HUES48 (cell line): ENCODE results near the gene CSRNP3.

Experiments
- H3K27ac ChIP-seq: one replicate; pipeline ENCODE4 v1.7.0; 2013; ENCODE audit warnings: low read depth, low read length, inconsistent platforms
- H3K27me3 ChIP-seq: 2 replicates; pipeline ENCODE4 v1.6.1; 2013; ENCODE audit warnings: mild to moderate bottlenecking, low read length; ENCODE audit not compliant: control insufficient read depth, insufficient read depth
- H3K36me3 ChIP-seq: 2 replicates; pipeline ENCODE4 v1.6.1; 2013; ENCODE audit warnings: low read length; ENCODE audit not compliant: control insufficient read depth, insufficient read depth
- H3K4me1 ChIP-seq: 2 replicates; pipeline ENCODE4 v1.6.1; 2013; ENCODE audit warnings: mild to moderate bottlenecking, low read length; ENCODE audit not compliant: control insufficient read depth, insufficient read depth
- H3K4me3 ChIP-seq: 2 replicates; pipeline ENCODE4 v1.5.1; 2013; ENCODE audit warnings: mild to moderate bottlenecking, low read depth, low read length
- H3K9ac ChIP-seq: 2 replicates; pipeline ENCODE4 v1.6.1; 2013; ENCODE audit warnings: mild to moderate bottlenecking, low read depth, low read length, moderate library complexity
- H3K9me3 ChIP-seq: 2 replicates; pipeline ENCODE4 v1.6.1; 2013; ENCODE audit warnings: low read length; ENCODE audit not compliant: control insufficient read depth, insufficient read depth

The CSRNP3 gene

DNA sequence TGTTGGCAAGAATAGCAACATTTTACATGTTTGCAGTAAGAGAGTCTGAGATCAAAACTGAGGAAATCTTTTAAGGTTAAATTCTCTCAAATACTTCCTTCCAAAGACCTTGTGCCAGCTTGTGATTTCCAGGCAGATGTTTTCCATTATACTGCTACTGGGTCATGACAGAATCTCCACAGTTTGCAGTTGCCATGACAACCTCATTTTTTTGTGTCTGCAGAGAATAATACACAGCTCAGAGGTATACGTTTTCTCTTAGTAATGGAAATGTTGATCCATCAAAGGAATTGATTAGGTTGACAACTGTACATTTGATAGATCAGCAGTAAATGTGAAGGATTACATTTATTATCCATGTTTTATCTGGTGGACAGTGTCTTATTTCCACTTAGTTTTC is 29.1 kb upstream of the CSRNP3 start:
- Histone ChIP-seq H3K27me3 (no peaks in the 10 kb centered on the region), H3K36me3 (no peaks in the 10 kb centered on the region), H3K9me3 (no peaks in the 10 kb centered on the region), H3K4me1 (peaks cover 27% of the 10 kb centered on the region), H3K4me3 (no peak overlapping the region), H3K9ac (no peak overlapping the region), H3K27ac (no peak overlapping the region)

GRCh38 chr2:165443511-165443910 is 26.0 kb upstream of the CSRNP3 start:
- H3K27me3 ChIP-seq, result no peaks in the 10 kb centered on the region
- H3K4me1 ChIP-seq, result peaks cover 12% of the 10 kb centered on the region; the same call in 1 of the 2 replicates
- no peak overlapping the region for H3K27ac ChIP-seq
- no peaks in the 10 kb centered on the region for H3K36me3 ChIP-seq
- H3K4me3 ChIP-seq, result no peak overlapping the region
- no peaks in the 10 kb centered on the region for H3K9me3 ChIP-seq
- no peak overlapping the region for H3K9ac ChIP-seq

DNA sequence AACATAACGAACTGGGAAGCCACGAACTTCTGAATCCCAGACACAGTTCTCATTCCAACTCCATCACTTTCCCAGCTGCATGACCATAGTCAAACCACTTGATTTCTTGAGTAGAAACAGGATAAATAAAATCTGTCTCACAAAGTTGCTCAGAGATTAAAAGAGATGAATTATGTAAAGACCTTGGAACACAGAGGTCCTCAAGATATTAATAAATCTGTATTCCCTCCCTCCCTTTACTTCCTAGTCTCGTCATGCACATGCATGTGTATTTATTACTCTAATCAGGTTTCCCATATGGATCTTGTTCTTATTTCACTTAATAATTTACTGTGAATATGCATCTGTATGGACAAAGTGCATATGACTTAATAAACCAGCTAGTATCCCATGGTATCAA is 21.1 kb upstream of the CSRNP3 start:
- Histone ChIP-seq H3K27ac (no peak overlapping the region), H3K9me3 (no peaks in the 10 kb centered on the region), H3K4me3 (no peak overlapping the region)

DNA sequence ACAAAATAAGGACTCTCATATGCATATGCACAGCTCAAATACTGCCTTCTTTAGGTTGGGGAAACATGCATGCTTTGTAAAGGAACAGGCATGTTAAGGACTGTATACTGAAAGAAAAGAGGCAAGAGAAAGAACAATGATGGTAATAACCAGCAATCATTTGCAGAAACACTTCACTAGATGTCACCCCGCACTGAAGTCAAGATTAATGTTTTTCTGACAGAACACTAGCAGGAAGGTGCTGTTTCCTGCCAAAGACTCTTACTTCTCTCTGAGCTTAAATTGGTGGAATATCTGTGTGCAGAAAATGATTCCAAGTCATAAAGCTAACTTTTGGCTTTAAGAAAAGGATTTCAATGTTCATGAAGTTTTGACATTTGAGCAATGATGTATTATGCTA is 19.3 kb upstream of the CSRNP3 start:
- Histone ChIP-seq H3K9ac (no peak overlapping the region), H3K9me3 (no peaks in the 10 kb centered on the region), H3K27me3 (no peaks in the 10 kb centered on the region), H3K4me3 (no peak overlapping the region), H3K36me3 (no peaks in the 10 kb centered on the region), H3K4me1 (no peaks in the 10 kb centered on the region; the same call in 1 of the 2 replicates), H3K27ac (no peak overlapping the region)

More for the DNA sequence above, 21.1 kb upstream of the CSRNP3 start:
- Histone ChIP-seq H3K36me3 (no peaks in the 10 kb centered on the region), H3K9ac (no peak overlapping the region), H3K27me3 (no peaks in the 10 kb centered on the region), H3K4me1 (peaks cover 4% of the 10 kb centered on the region; the same call in 1 of the 2 replicates)

DNA sequence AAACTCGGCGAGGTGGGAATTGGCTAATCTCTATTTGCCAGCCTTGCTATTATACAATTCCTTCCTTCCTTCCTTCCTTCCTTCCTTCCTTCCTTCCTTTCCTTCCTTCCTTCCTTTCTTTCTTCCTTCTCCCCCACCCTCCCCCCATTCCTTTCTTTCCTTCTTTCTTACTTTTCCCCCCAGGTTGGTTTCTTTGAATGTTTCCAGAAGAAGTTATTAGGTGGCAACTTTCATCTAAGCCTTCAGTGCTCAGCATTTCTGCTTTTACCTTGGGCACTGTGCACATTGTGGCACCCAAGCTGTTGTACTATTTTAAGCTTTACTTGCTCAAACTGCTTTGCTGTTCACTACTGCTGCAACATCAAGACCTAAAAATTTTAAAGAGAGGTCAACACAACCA is 17.2 kb upstream of the CSRNP3 start:
- Histone ChIP-seq H3K9me3 (no peaks in the 10 kb centered on the region; the same call in 1 of the 2 replicates), H3K4me1 (no peaks in the 10 kb centered on the region; the same call in 1 of the 2 replicates), H3K36me3 (no peaks in the 10 kb centered on the region), H3K27ac (no peak overlapping the region), H3K9ac (no peak overlapping the region), H3K4me3 (no peak overlapping the region), H3K27me3 (no peaks in the 10 kb centered on the region)

DNA sequence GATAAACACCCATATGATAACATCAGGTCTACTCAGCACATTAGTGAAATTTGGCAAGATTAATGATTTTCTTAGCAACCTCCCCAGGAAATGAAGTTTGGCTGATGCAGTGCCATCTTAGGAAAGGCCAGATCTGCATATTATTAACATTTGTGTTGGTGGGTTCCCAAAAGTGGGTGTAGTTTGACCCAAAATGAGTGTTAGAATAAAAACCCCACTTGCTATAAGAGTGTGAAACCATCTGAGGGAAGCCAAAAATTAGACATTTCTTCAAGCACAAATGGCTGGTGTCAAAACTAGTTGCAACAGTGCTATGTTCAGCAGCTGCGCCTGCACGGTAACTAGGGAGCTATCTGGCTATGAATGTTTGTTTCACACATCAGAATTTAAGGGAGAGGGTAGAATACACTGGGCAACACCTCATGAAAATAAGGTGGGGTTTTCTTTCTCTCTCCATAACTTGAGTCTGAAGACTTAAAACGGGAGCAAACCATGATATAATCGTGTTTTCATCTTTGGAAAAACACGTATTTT is 15.9 kb upstream of the CSRNP3 start:
- no peak overlapping the region for H3K27ac ChIP-seq
- no peaks in the 10 kb centered on the region; the same call in 1 of the 2 replicates for H3K9me3 ChIP-seq
- H3K9ac ChIP-seq, result no peak overlapping the region
- no peaks in the 10 kb centered on the region for H3K36me3 ChIP-seq
- H3K4me1 ChIP-seq, result no peaks in the 10 kb centered on the region; the same call in 1 of the 2 replicates
- no peak overlapping the region for H3K4me3 ChIP-seq
- H3K27me3 ChIP-seq, result no peaks in the 10 kb centered on the region

- Histone ChIP-seq H3K9me3 (no peaks in the 10 kb centered on the region; the same call in 1 of the 2 replicates), H3K9ac (no peak overlapping the region), H3K27me3 (no peaks in the 10 kb centered on the region), H3K36me3 (no peaks in the 10 kb centered on the region), H3K4me3 (no peak overlapping the region), H3K4me1 (no peaks in the 10 kb centered on the region; the same call in 1 of the 2 replicates), H3K27ac (no peak overlapping the region)
These were observed 14.6 kb upstream of the CSRNP3 start for GRCh38 chr2:165454905-165455304.

DNA sequence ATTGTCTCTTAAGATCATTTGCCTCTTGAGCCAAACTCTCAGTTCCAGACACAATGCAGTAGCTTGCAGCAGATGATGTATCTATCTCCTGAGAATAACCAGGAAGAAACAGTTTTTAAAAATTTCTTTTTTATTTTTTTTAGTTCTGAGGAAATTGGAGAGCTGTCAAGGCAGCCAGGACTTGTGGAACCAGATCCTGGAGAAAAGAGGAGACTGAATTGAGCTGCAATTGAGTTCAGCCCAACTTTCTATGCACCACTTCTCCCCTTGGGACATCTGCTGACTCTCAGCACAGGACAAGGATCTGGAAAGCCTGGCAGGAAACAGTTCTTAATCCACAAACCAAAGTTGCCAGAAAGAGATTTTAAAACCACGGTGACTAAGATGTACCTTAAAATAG is 13.5 kb upstream of the CSRNP3 start:
- Histone ChIP-seq H3K27ac (no peak overlapping the region), H3K4me1 (no peaks in the 10 kb centered on the region), H3K9ac (no peak overlapping the region), H3K4me3 (no peak overlapping the region), H3K36me3 (no peaks in the 10 kb centered on the region), H3K27me3 (no peaks in the 10 kb centered on the region), H3K9me3 (no peaks in the 10 kb centered on the region; the same call in 1 of the 2 replicates)

DNA sequence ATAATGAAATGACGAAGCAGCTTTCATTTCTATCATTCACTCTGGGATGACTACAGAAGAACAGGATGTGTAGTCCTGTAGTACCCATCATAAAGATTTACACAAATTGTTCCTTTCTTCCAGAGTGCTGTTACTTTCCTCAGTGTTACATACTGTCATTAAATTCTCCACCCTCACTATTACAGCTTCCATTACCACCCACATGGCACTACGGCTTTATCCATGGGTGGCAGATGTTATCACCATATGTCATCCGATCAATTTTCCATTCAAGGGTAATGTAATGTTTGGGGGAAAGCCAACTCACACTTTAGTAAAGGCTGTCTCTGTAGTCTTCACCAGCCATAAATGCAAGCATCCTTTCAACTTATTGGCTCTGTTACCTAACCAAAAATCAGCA is 7.1 kb upstream of the CSRNP3 start:
- no peak overlapping the region for H3K4me3 ChIP-seq
- no peaks in the 10 kb centered on the region for H3K9me3 ChIP-seq
- H3K27ac ChIP-seq, result no peak overlapping the region
- no peaks in the 10 kb centered on the region for H3K36me3 ChIP-seq
- H3K4me1 ChIP-seq, result no peaks in the 10 kb centered on the region
- H3K27me3 ChIP-seq, result no peaks in the 10 kb centered on the region
- H3K9ac ChIP-seq, result no peak overlapping the region

DNA sequence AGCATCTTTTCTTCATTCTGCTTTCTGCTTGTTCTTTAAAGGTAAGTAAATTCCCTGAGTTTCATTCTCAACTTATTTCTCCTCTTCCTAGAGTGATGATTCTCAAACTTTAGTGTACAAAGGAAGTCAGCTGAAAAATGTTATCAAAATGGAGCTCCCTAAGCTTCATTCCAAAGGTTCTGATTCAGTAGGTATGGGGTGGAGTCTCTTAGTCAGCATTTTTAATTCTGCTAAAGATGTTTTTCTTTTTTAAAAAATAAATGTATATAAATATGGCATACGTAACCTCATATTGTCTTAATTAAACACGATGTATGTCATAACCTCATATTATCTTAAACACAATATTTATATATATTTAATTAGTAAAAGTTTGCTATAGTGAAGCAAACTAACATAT is 3.1 kb upstream of the CSRNP3 start:
- no peak overlapping the region for H3K4me3 ChIP-seq
- no peaks in the 10 kb centered on the region for H3K27me3 ChIP-seq
- peaks cover 26% of the 10 kb centered on the region for H3K4me1 ChIP-seq
- H3K9ac ChIP-seq, result no peak overlapping the region
- no peaks in the 10 kb centered on the region for H3K9me3 ChIP-seq
- no peaks in the 10 kb centered on the region for H3K36me3 ChIP-seq
- H3K27ac ChIP-seq, result no peak overlapping the region

GRCh38 chr2:165467921-165468320 is 1.6 kb upstream of the CSRNP3 start:
- Histone ChIP-seq H3K9me3 (no peaks in the 10 kb centered on the region), H3K9ac (no peak overlapping the region), H3K4me3 (no peak overlapping the region), H3K27me3 (no peaks in the 10 kb centered on the region), H3K4me1 (peaks cover 34% of the 10 kb centered on the region), H3K27ac (no peak overlapping the region), H3K36me3 (no peaks in the 10 kb centered on the region)
